ENCODE results near the gene PARD6G.
"Not testable (repeated sequence)": the region's sequence is repeated elsewhere in the genome, so short reads cannot be mapped to it uniquely, and the experiment has no call there.

PARD6G gene

GRCh38 chr18:80166240-80166639 lies 81.1 kb downstream of the PARD6G start:
- Histone ChIP-seq H3K27ac (ENCODE audit: low read depth, low read length) (no peak overlapping the region), H3K27me3 (ENCODE audit: insufficient read depth, low read length) (no peaks in the 10 kb centered on the region), H3K4me1 (ENCODE audit: insufficient read depth, low read length) (no peaks in the 10 kb centered on the region), H3K9me3 (ENCODE audit: insufficient read depth, low read depth, low read length) (peaks cover 11% of the 10 kb centered on the region; the same call in 1 of the 2 replicates), H3K4me3 (ENCODE audit: low read length) (no peak overlapping the region), H3K9ac (ENCODE audit: low read depth, low read length) (no peak overlapping the region), H3K36me3 (ENCODE audit: insufficient read depth, low read length) (0 out of 2 replicates have a peak, but pooled peaks cover 6% of the 10 kb centered on the region)
- WGBS, result 91% methylated on average over 10 of the region's 10 CpGs

GRCh38 chr18:80164727-80165355 lies 82.5 kb downstream of the PARD6G start:
- H3K9me3 ChIP-seq (ENCODE audit: insufficient read depth, low read depth, low read length), result peaks cover 11% of the 10 kb centered on the region; the same call in 1 of the 2 replicates
- WGBS, result 91% methylated on average over 9 of the region's 9 CpGs
- H3K36me3 ChIP-seq (ENCODE audit: insufficient read depth, low read length); H3K27me3 ChIP-seq (ENCODE audit: insufficient read depth, low read length); H3K27ac ChIP-seq (ENCODE audit: low read depth, low read length); H3K9ac ChIP-seq (ENCODE audit: low read depth, low read length); H3K4me1 ChIP-seq (ENCODE audit: insufficient read depth, low read length); H3K4me3 ChIP-seq (ENCODE audit: low read length): not testable (repeated sequence)

- H3K4me1 ChIP-seq (ENCODE audit: insufficient read depth, low read length), result no peaks in the 10 kb centered on the region
- no peak overlapping the region for H3K27ac ChIP-seq (ENCODE audit: low read depth, low read length)
- 96% methylated on average over 7 of the region's 7 CpGs for WGBS
- no peak overlapping the region for H3K4me3 ChIP-seq (ENCODE audit: low read length)
- no peaks in the 10 kb centered on the region for H3K27me3 ChIP-seq (ENCODE audit: insufficient read depth, low read length)
- H3K9me3 ChIP-seq (ENCODE audit: insufficient read depth, low read depth, low read length), result peaks cover 11% of the 10 kb centered on the region; the same call in 1 of the 2 replicates
- H3K36me3 ChIP-seq (ENCODE audit: insufficient read depth, low read length), result peaks cover 8% of the 10 kb centered on the region; the same call in 1 of the 2 replicates
- no peak overlapping the region for H3K9ac ChIP-seq (ENCODE audit: low read depth, low read length)
These were observed 84.1 kb downstream of the PARD6G start for GRCh38 chr18:80163183-80163582.

- H3K9me3 ChIP-seq (ENCODE audit: insufficient read depth, low read depth, low read length), result peaks cover 11% of the 10 kb centered on the region; the same call in 1 of the 2 replicates
- H3K9ac ChIP-seq (ENCODE audit: low read depth, low read length), result no peak overlapping the region
- no peaks in the 10 kb centered on the region for H3K4me1 ChIP-seq (ENCODE audit: insufficient read depth, low read length)
- no peaks in the 10 kb centered on the region for H3K27me3 ChIP-seq (ENCODE audit: insufficient read depth, low read length)
- no peak overlapping the region for H3K27ac ChIP-seq (ENCODE audit: low read depth, low read length)
- H3K4me3 ChIP-seq (ENCODE audit: low read length), result no peak overlapping the region
- peaks cover 15% of the 10 kb centered on the region; the same call in 1 of the 2 replicates for H3K36me3 ChIP-seq (ENCODE audit: insufficient read depth, low read length)
- WGBS, result 94% methylated on average over 7 of the region's 7 CpGs
These were observed 85.4 kb downstream of the PARD6G start for GRCh38 chr18:80161781-80162417.

GRCh38 chr18:80159713-80160636 lies 87.3 kb downstream of the PARD6G start:
- Histone ChIP-seq H3K27ac (ENCODE audit: low read depth, low read length) (no peak overlapping the region), H3K4me1 (ENCODE audit: insufficient read depth, low read length) (no peaks in the 10 kb centered on the region), H3K9me3 (ENCODE audit: insufficient read depth, low read depth, low read length) (peaks cover 11% of the 10 kb centered on the region; the same call in 1 of the 2 replicates), H3K27me3 (ENCODE audit: insufficient read depth, low read length) (no peaks in the 10 kb centered on the region), H3K4me3 (ENCODE audit: low read length) (no peak overlapping the region), H3K9ac (ENCODE audit: low read depth, low read length) (no peak overlapping the region), H3K36me3 (ENCODE audit: insufficient read depth, low read length) (peaks cover 22% of the 10 kb centered on the region; the same call in 1 of the 2 replicates)
- WGBS, result 97% methylated on average over 109 of the region's 109 CpGs

GRCh38 chr18:80158365-80158764 lies 88.9 kb downstream of the PARD6G start:
- Histone ChIP-seq H3K27me3 (ENCODE audit: insufficient read depth, low read length) (no peaks in the 10 kb centered on the region), H3K4me3 (ENCODE audit: low read length) (no peak overlapping the region), H3K27ac (ENCODE audit: low read depth, low read length) (no peak overlapping the region), H3K36me3 (ENCODE audit: insufficient read depth, low read length) (peaks cover 22% of the 10 kb centered on the region; the same call in 1 of the 2 replicates), H3K4me1 (ENCODE audit: insufficient read depth, low read length) (no peaks in the 10 kb centered on the region), H3K9me3 (ENCODE audit: insufficient read depth, low read depth, low read length) (0 out of 2 replicates have a peak, but pooled peaks cover 2% of the 10 kb centered on the region), H3K9ac (ENCODE audit: low read depth, low read length) (no peak overlapping the region)
- WGBS, result 94% methylated on average over 4 of the region's 5 CpGs

- H3K9me3 ChIP-seq (ENCODE audit: insufficient read depth, low read depth, low read length), result no peaks in the 10 kb centered on the region
- H3K27me3 ChIP-seq (ENCODE audit: insufficient read depth, low read length), result no peaks in the 10 kb centered on the region
- no peak overlapping the region for H3K9ac ChIP-seq (ENCODE audit: low read depth, low read length)
- H3K4me3 ChIP-seq (ENCODE audit: low read length), result no peak overlapping the region
- 66% methylated on average over 6 of the region's 8 CpGs for WGBS
- H3K4me1 ChIP-seq (ENCODE audit: insufficient read depth, low read length), result no peaks in the 10 kb centered on the region
- no peak overlapping the region for H3K27ac ChIP-seq (ENCODE audit: low read depth, low read length)
- H3K36me3 ChIP-seq (ENCODE audit: insufficient read depth, low read length), result peaks cover 22% of the 10 kb centered on the region; the same call in 1 of the 2 replicates
These were observed 89.5 kb downstream of the PARD6G start for GRCh38 chr18:80157708-80158343.

- no peak overlapping the region for H3K4me3 ChIP-seq (ENCODE audit: low read length)
- WGBS, result 84% methylated on average over 6 of the region's 6 CpGs
- H3K27ac ChIP-seq (ENCODE audit: low read depth, low read length), result no peak overlapping the region
- no peaks in the 10 kb centered on the region for H3K4me1 ChIP-seq (ENCODE audit: insufficient read depth, low read length)
- H3K9me3 ChIP-seq (ENCODE audit: insufficient read depth, low read depth, low read length), result no peaks in the 10 kb centered on the region
- no peaks in the 10 kb centered on the region for H3K27me3 ChIP-seq (ENCODE audit: insufficient read depth, low read length)
- H3K9ac ChIP-seq (ENCODE audit: low read depth, low read length), result no peak overlapping the region
- peaks cover 17% of the 10 kb centered on the region for H3K36me3 ChIP-seq (ENCODE audit: insufficient read depth, low read length)
These were observed 93.0 kb downstream of the PARD6G start for GRCh38 chr18:80154293-80154692.

GRCh38 chr18:80149667-80150066 lies 97.6 kb downstream of the PARD6G start:
- H3K9me3 ChIP-seq (ENCODE audit: insufficient read depth, low read depth, low read length), result no peaks in the 10 kb centered on the region
- H3K27me3 ChIP-seq (ENCODE audit: insufficient read depth, low read length), result no peaks in the 10 kb centered on the region
- no peak overlapping the region for H3K27ac ChIP-seq (ENCODE audit: low read depth, low read length)
- no peaks in the 10 kb centered on the region for H3K4me1 ChIP-seq (ENCODE audit: insufficient read depth, low read length)
- peaks cover 14% of the 10 kb centered on the region for H3K36me3 ChIP-seq (ENCODE audit: insufficient read depth, low read length)
- no peak overlapping the region for H3K4me3 ChIP-seq (ENCODE audit: low read length)
- H3K9ac ChIP-seq (ENCODE audit: low read depth, low read length), result no peak overlapping the region

- H3K27ac ChIP-seq (ENCODE audit: low read depth, low read length), result no peak overlapping the region
- H3K27me3 ChIP-seq (ENCODE audit: insufficient read depth, low read length), result no peaks in the 10 kb centered on the region
- 96% methylated on average over 34 of the region's 34 CpGs for WGBS
- H3K4me1 ChIP-seq (ENCODE audit: insufficient read depth, low read length), result no peaks in the 10 kb centered on the region
- H3K9me3 ChIP-seq (ENCODE audit: insufficient read depth, low read depth, low read length), result no peaks in the 10 kb centered on the region
- no peak overlapping the region for H3K9ac ChIP-seq (ENCODE audit: low read depth, low read length)
- H3K36me3 ChIP-seq (ENCODE audit: insufficient read depth, low read length), result peaks cover 14% of the 10 kb centered on the region
- no peak overlapping the region for H3K4me3 ChIP-seq (ENCODE audit: low read length)
These were observed 98.8 kb downstream of the PARD6G start for GRCh38 chr18:80148326-80149199.

Measured in HUES64 (cell line).